Activated T-helper 17 cell treated with anti-CD3 and anti-CD28 coated beads, Interleukin-2, amount 50 U/mL, for 72 hours (primary cell): ENCODE measurements around the gene EDNRA. TPM values are rescaled to one million over a fixed set of nuclear protein-coding genes. Genes with fewer than 3 reads are reported as not detected.
"Not testable (repeated sequence)": the region's sequence is repeated elsewhere in the genome, so short reads cannot be mapped to it uniquely, and the experiment has no call there.

Source experiments
- ATAC-seq: fragments of 150-1000 bp; cut with Tn5 transposase; replicated peaks from 2 replicates; pipeline ENCODE4 v1.10.0; 2021; ENCODE audit warnings: mild to moderate bottlenecking, moderate library complexity
- H3K27ac Mint-ChIP-seq: one replicate; pipeline ENCODE4 v1.8.0; 2022; ENCODE audit warnings: mixed read lengths
- H3K27me3 Mint-ChIP-seq: one replicate; pipeline ENCODE4 v1.8.0; 2022; ENCODE audit warnings: mixed read lengths
- H3K36me3 Mint-ChIP-seq: one replicate; pipeline ENCODE4 v1.8.0; 2022; ENCODE audit warnings: low read depth, mild to moderate bottlenecking, mixed read lengths
- H3K4me1 Mint-ChIP-seq: one replicate; pipeline ENCODE4 v1.8.0; 2022; ENCODE audit warnings: mixed read lengths
- H3K4me3 Mint-ChIP-seq: one replicate; pipeline ENCODE4 v1.8.0; 2022; ENCODE audit warnings: mild to moderate bottlenecking, mixed read lengths
- H3K9me3 Mint-ChIP-seq: one replicate; pipeline ENCODE4 v1.8.0; 2022; ENCODE audit warnings: mixed read lengths
- total RNA-seq, 2 donors: library from RNA; stranded (reverse); gene quantifications; one replicate each; pipeline ENCODE4 v1.2.3, GENCODE V29; 2022

Gene EDNRA
- total RNA-seq, result not detected

DNA sequence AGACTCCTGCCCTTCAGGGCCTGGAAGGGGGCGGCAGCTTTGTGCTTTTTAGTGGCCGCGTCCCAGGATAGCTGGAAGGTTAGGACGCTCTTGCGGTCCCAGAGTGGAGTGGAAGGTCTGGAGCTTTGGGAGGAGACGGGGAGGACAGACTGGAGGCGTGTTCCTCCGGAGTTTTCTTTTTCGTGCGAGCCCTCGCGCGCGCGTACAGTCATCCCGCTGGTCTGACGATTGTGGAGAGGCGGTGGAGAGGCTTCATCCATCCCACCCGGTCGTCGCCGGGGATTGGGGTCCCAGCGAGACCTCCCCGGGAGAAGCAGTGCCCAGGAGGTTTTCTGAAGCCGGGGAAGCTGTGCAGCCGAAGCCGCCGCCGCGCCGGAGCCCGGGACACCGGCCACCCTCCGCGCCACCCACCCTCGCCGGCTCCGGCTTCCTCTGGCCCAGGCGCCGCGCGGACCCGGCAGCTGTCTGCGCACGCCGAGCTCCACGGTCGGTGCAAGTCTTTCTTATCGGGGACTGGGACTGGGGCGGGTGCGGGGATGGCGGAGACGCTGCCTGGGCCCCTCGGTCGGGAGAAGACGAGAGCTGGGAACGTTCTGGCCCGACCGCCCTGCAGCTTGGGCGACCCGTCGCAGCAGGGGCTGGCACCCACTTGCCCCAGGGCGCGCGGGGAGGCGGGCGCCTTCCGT lies at the start of gene EDNRA:
Gene EDNRA, plus strand, starts transcription at position 207 of the 686 bp plus-strand sequence. CDS start 4,585 bp downstream, outside the sequence.
- Mint-ChIP-seq H3K4me3 (no peak within 1 kb of the TSS), H3K36me3 (no peaks in the 10 kb centered on the region), H3K27me3 (peaks cover 30% of the 10 kb centered on the region), H3K9me3 (no peaks in the 10 kb centered on the region), H3K27ac (no peak within 1 kb of the TSS), H3K4me1 (no peaks in the 10 kb centered on the region)
- ATAC-seq, result no peak

DNA sequence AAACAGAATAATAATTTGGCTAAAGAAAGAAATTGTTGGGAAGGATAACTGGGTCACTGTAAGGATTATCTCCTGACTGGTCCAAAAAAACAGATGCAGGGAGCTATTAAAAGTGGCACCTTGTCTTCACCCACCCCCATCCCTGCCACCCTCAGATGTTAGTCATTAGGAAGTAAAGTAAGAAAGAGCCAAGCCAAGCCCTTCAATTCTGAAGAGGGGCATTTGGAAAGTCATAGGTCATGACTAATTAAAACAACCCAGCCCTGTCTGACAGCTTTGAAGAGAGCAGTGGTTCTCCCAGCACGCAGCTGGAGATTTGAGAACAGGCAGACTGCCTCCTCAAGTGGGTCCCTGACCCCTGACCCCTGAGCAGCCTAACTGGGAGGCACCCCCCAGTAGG lies 46.5 kb upstream of the EDNRA start:
- not testable (repeated sequence) for H3K4me3 Mint-ChIP-seq, ATAC-seq, H3K27me3 Mint-ChIP-seq, H3K27ac Mint-ChIP-seq, H3K9me3 Mint-ChIP-seq, H3K4me1 Mint-ChIP-seq, H3K36me3 Mint-ChIP-seq

DNA sequence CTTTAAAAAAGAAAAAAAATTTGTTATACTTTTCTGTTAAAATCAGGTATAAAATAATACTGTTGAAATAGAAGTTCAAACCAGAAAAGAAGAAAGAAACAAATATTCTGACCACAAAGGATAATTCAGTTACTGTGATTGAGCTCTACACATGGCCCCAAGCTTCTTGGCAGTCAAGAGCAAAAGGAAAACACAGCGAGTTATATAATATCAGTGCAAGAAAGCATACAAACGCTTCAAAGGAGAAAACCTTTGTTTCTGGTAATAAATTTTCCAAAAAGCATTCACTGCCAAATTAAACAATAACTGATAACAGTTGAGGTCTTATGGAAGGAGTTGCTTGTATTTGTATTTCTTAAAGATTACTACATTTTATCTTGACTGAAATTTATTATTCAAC lies 40.5 kb upstream of the EDNRA start:
- no peaks in the 10 kb centered on the region for H3K36me3 Mint-ChIP-seq
- H3K27ac Mint-ChIP-seq, result no peak overlapping the region
- H3K4me3 Mint-ChIP-seq, result no peak overlapping the region
- H3K4me1 Mint-ChIP-seq, result no peaks in the 10 kb centered on the region
- no peak for ATAC-seq
- no peaks in the 10 kb centered on the region for H3K27me3 Mint-ChIP-seq
- H3K9me3 Mint-ChIP-seq, result no peaks in the 10 kb centered on the region

DNA sequence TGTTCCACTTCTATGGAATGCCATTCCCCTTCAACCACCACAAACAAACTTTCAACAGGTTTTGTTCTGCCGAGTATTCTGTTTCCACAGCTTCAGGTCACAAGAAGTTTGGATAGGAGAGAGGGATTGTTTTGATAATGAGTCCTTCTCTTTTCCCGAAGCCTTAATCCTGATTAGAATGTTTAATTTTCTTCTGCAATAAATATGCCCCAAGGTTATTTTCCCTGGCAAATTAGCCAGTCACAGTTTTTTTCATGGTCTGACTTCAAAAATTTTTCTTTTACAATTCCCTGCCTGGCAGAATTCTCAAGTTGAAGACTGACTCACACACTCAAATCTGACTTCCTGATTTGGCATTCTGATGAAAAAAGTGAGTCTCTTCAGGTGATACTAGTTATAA lies 33.1 kb upstream of the EDNRA start:
- Mint-ChIP-seq H3K27ac (no peak overlapping the region), H3K36me3 (no peaks in the 10 kb centered on the region), H3K27me3 (no peaks in the 10 kb centered on the region), H3K9me3 (no peaks in the 10 kb centered on the region), H3K4me1 (no peaks in the 10 kb centered on the region), H3K4me3 (no peak overlapping the region)
- no peak for ATAC-seq

DNA sequence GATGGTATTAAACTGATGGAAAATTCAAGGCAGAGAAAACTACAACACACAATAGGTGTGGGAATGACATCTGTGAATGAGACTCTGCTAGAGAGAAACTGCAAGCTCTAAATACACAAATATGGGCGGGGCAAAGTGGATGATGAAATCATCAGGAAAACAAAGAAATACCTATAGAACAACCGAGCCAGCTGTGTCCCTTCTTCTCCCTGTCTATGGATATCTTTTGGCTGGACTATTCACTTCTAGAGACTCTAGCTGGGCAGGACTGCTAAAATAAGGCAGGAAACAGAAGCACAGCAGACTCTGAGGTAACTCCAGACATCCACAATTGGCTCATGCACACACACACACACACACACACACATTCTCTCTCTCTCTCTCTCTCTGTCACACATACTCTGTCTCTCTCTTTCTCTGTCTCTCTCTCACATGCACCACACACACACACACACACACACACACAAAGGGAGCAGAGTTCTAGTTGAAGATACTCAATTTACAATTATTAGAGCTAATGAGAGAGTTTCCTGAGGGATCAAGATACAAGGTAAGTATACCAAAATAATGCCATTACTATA lies 27.2 kb upstream of the EDNRA start:
- Mint-ChIP-seq H3K27ac (no peak overlapping the region), H3K27me3 (no peaks in the 10 kb centered on the region), H3K9me3 (no peaks in the 10 kb centered on the region), H3K4me1 (no peaks in the 10 kb centered on the region), H3K36me3 (no peaks in the 10 kb centered on the region), H3K4me3 (no peak overlapping the region)
- no peak for ATAC-seq

DNA sequence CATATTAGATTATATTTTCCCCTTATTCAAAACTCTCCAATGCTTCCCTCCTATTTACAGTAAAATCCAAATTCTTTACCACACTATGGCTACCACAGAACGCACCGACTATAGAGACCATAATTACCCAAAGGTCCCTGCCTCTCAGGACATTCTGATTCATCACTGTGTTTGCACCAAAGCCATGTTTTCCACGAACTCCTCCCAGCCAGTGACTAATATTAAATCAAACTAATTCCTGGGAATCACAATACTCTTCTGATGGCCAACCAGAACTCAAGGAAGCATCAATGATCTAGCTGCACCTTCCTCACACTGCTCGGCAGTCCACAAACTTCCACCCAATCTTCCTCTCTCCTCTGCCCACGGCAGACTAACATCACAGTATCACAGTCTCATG lies 24.2 kb upstream of the EDNRA start:
- Mint-ChIP-seq H3K4me3 (no peak overlapping the region), H3K36me3 (no peaks in the 10 kb centered on the region), H3K4me1 (no peaks in the 10 kb centered on the region), H3K27ac (no peak overlapping the region), H3K27me3 (no peaks in the 10 kb centered on the region), H3K9me3 (no peaks in the 10 kb centered on the region)
- ATAC-seq, result no peak

DNA sequence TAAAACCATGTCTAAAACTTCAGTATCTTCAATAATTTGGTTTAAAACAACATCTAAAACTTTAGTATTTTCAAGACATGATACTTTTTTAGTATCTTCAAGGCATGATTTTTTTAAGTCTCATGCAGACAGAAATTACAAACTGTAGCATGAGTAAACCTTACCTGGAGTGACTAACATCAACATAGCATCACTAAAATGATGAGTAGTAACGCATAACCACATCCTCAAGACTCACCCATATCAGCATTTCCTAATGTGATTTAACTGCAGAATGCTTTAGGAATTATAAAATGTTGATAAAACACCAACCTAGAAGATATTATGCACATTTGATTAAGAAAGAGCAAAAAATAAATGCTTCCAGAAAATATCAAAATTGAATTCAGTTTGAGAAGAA lies 19.7 kb upstream of the EDNRA start:
- no peaks in the 10 kb centered on the region for H3K27me3 Mint-ChIP-seq
- ATAC-seq, result no peak
- no peak overlapping the region for H3K27ac Mint-ChIP-seq
- H3K36me3 Mint-ChIP-seq, result no peaks in the 10 kb centered on the region
- no peak overlapping the region for H3K4me3 Mint-ChIP-seq
- peaks cover 6% of the 10 kb centered on the region for H3K9me3 Mint-ChIP-seq
- H3K4me1 Mint-ChIP-seq, result no peaks in the 10 kb centered on the region

DNA sequence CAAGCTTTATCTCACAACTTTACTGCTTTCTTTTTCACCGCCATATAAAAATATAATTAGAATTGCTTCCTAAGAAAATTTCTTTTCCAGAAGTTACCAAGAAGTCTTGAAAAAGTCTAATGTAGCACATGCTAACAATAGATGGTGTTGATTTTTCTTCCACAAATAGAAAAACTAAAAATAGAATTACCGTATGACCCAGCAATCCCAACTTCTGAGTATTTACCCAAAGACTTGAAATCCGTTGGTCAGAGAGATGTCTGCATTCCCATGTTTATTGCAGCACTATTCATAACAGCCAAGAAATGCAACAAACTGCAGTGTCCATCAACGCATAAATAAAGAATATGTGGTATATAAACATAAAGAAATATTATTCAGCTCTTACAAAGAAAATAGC lies 17.8 kb upstream of the EDNRA start:
- Mint-ChIP-seq H3K4me3 (no peak overlapping the region), H3K27me3 (no peaks in the 10 kb centered on the region), H3K9me3 (peaks cover 6% of the 10 kb centered on the region), H3K27ac (no peak overlapping the region), H3K4me1 (no peaks in the 10 kb centered on the region), H3K36me3 (no peaks in the 10 kb centered on the region)
- no peak for ATAC-seq

DNA sequence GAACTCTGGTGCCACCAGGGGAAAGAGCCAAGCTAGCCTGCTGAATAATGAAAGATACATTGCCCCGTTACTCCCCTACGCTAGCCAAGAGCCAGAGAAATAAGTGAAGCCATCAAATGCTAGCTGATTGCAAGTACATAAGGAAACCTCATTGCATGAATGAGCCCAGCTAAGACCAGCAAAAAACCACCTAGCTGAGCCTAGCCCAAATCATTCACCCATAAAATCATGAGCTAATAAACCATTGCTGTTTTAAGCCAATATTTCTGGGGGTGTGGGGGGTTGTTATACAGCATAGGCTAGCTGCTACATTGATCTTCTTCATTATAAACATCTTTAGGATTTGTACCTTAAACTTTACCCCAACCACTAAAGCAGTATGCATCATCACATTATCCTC lies 15.4 kb upstream of the EDNRA start:
- Mint-ChIP-seq H3K27me3 (no peaks in the 10 kb centered on the region), H3K9me3 (peaks cover 8% of the 10 kb centered on the region)
- ATAC-seq, result no peak

DNA sequence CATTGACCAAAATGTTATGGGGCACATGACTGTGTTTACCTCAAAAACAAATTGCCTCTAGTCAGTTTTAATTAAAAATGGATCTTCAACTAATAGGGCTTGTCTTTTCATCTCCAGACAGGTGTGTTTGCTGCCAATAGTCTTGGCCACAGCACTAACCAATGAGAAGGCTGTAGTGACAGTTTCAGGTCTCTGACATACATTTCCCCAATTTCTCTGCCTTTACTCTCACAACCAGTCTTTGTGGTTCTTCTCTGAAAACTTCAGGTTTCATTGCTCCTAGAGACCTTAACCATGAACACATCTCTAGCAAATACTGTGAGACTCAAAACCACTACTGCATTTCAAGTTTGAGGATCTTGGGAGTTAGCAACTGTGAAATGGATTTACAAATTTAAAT lies 3.5 kb upstream of the EDNRA start:
- H3K27ac Mint-ChIP-seq, result no peak overlapping the region
- ATAC-seq, result no peak
- no peaks in the 10 kb centered on the region for H3K36me3 Mint-ChIP-seq
- no peak overlapping the region for H3K4me3 Mint-ChIP-seq
- H3K4me1 Mint-ChIP-seq, result no peaks in the 10 kb centered on the region
- H3K27me3 Mint-ChIP-seq, result peaks cover 48% of the 10 kb centered on the region
- no peaks in the 10 kb centered on the region for H3K9me3 Mint-ChIP-seq

More for the DNA sequence above, 15.4 kb upstream of the EDNRA start:
- Mint-ChIP-seq H3K4me3 (no peak overlapping the region), H3K27ac (no peak overlapping the region), H3K36me3 (no peaks in the 10 kb centered on the region), H3K4me1 (no peaks in the 10 kb centered on the region)

DNA sequence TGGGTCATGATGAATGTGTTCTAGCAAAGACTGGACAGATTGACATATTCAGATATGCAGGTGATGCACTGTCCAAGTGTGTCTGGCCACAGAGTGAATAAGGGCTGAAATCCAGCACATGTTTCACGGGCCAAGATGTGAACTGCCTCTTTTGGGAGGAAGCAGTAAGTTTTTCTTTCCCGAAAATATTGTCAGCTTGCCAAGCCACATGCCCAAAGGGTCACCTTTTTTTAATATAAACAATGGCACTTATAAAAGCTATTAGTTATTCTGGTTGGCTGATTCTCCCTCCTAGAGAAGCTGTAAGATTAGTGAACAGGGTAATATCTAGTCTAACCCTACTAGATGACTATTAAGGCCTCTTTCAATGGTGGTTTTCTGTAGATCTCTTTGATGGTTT lies 1.5 kb upstream of the EDNRA start:
- Mint-ChIP-seq H3K4me3 (no peak overlapping the region), H3K27ac (no peak overlapping the region), H3K4me1 (no peaks in the 10 kb centered on the region), H3K36me3 (no peaks in the 10 kb centered on the region), H3K27me3 (peaks cover 33% of the 10 kb centered on the region), H3K9me3 (no peaks in the 10 kb centered on the region)
- ATAC-seq, result no peak

DNA sequence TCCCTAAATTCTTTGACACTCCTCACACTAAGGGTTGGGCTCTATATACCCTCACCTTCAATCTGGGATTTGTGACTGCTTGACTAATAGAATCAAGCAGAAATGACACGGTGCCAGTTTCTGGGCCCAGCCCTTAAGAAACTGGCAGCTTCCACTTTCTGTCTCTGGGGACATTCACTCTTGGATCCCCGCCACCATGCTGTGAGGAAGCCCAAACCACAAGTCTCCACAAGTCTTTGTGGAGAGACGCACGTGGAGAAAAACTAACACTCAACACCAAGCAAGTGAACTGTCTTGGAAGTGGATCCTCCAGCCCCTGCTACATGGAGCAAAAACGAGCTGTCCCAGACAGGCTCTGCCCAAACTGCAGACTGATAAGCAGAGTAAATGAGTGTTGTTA lies 1.1 kb upstream of the EDNRA start:
- no peaks in the 10 kb centered on the region for H3K4me1 Mint-ChIP-seq
- peaks cover 31% of the 10 kb centered on the region for H3K27me3 Mint-ChIP-seq
- no peak overlapping the region for H3K4me3 Mint-ChIP-seq
- no peak for ATAC-seq
- no peaks in the 10 kb centered on the region for H3K36me3 Mint-ChIP-seq
- H3K27ac Mint-ChIP-seq, result no peak overlapping the region
- no peaks in the 10 kb centered on the region for H3K9me3 Mint-ChIP-seq

DNA sequence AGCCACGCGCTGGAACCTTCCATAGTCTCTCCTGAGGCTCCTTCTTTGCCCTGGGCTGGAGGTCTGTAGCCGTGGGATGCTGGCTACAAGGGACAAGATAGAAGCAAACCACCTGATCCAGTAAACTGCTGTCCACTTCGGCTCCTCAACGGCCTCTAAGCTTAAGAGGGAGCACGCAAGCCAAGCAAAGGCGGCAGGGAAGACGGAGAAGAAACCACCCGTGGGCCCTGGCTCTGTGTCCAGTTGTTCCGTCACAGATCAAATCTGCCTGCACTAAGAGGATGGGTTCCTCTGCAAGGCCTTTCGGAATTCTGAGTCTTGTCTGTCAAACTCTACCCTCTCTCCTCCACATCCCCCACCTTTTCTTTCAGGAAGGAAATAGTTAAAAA lies 401 bp upstream of the EDNRA start:
- H3K9me3 Mint-ChIP-seq, result no peaks in the 10 kb centered on the region
- no peak for ATAC-seq

DNA sequence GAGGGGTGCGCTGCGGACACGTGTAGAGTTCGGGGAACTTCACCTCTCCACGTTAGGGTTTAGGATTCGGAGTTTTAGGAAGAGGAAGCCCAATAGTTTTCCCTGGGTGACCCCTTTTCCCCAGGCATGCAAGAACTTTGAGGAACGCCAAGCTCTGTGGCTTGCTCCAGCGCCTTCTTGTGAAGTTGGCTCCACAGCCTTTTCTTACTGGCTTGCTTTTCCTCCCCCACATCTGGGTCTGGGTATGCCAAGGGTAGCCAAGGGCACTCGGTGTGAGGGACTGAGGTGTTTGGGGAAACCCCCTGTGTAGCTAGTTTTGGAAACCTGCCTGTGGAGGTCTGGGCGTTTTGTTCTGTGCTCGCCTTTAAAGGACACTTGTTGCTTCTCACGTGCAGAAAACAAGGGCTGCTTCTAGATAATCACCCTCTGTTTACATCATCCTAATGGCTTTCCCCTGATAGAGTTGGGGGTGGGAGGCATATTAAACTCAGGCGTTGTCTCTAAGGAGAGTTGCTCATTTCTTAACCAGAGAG lies 746 bp downstream of the EDNRA start:
- H3K4me1 Mint-ChIP-seq, result no peaks in the 10 kb centered on the region
- H3K27ac Mint-ChIP-seq, result no peak overlapping the region
- no peak for ATAC-seq
- no peak overlapping the region for H3K4me3 Mint-ChIP-seq
- no peaks in the 10 kb centered on the region for H3K36me3 Mint-ChIP-seq
- H3K27me3 Mint-ChIP-seq, result peaks cover 28% of the 10 kb centered on the region
- no peaks in the 10 kb centered on the region for H3K9me3 Mint-ChIP-seq

More for the DNA sequence above, 401 bp upstream of the EDNRA start:
- H3K4me3 Mint-ChIP-seq, result no peak overlapping the region
- H3K27ac Mint-ChIP-seq, result no peak overlapping the region
- H3K36me3 Mint-ChIP-seq, result no peaks in the 10 kb centered on the region
- H3K27me3 Mint-ChIP-seq, result peaks cover 31% of the 10 kb centered on the region
- no peaks in the 10 kb centered on the region for H3K4me1 Mint-ChIP-seq

DNA sequence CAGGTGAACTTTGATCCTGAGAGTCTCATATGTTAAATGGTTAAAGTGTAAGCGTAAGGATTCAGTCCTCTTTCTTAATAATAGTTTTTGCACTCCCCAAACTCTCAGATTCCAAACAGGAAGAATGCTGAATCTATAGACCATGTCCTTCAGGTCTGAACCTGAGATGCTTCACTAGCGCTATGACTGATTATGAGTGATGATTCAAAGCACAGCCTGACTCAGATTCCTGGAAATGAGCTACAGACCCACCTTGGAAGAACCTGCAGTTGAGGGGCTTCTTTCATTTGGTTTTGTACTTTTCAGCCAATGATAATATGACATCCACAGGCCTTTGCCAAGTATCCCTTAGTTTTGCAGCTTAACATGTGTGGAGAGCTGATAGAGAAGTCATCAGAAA lies 1.4 kb downstream of the EDNRA start:
- H3K9me3 Mint-ChIP-seq, result no peaks in the 10 kb centered on the region
- no peak overlapping the region for H3K27ac Mint-ChIP-seq
- ATAC-seq, result no peak
- peaks cover 28% of the 10 kb centered on the region for H3K27me3 Mint-ChIP-seq
- H3K4me3 Mint-ChIP-seq, result no peak overlapping the region
- no peaks in the 10 kb centered on the region for H3K36me3 Mint-ChIP-seq
- no peaks in the 10 kb centered on the region for H3K4me1 Mint-ChIP-seq
